SU-DHL-6 (cell line): Measurements from ENCODE around the gene EDAR.

Source experiments
- H2AFZ ChIP-seq: fragments of 200-600 bp; sonication (generic); 2 replicates; pipeline ENCODE4 v1.6.1; 2014; ENCODE audit warnings: low read depth, mild to moderate bottlenecking, moderate library complexity, mixed read lengths, antibody characterized with exemption, low read length; ENCODE audit not compliant: severe bottlenecking
- H3F3A ChIP-seq: fragments of 200-600 bp; shearing (Covaris generic); 2 replicates; pipeline ENCODE4 v1.6.0; 2016; ENCODE audit warnings: antibody characterized with exemption, mild to moderate bottlenecking; ENCODE audit not compliant: insufficient read depth
- H3K27ac ChIP-seq: fragments of 200-600 bp; sonication (generic); 2 replicates; pipeline ENCODE4 v1.5.1; 2016; ENCODE audit warnings: low read depth, mild to moderate bottlenecking, low read length, moderate library complexity, mixed read lengths
- H3K27me3 ChIP-seq: fragments of 200-600 bp; sonication (generic), shearing (Covaris generic); 2 replicates; pipeline ENCODE4 v1.6.0; 2014; ENCODE audit warnings: mild to moderate bottlenecking, low read length
- H3K36me3 ChIP-seq: fragments of 200-600 bp; sonication (generic); 2 replicates; pipeline ENCODE4 v1.6.1; 2014; ENCODE audit warnings: mild to moderate bottlenecking, low read length, mixed read lengths
- H3K4me2 ChIP-seq: fragments of 300-600, 200-600 bp; shearing (Covaris generic), sonication (generic); 2 replicates; pipeline ENCODE4 v1.6.0; 2014; ENCODE audit warnings: low read length, low read depth, mild to moderate bottlenecking; ENCODE audit not compliant: poor library complexity, severe bottlenecking
- H3K4me3 ChIP-seq: fragments of 200-600 bp; sonication (generic); 2 replicates; pipeline ENCODE4 v1.5.1; 2014; ENCODE audit warnings: antibody characterized with exemption, low read length, mild to moderate bottlenecking, mixed read lengths; ENCODE audit not compliant: insufficient read depth, poor library complexity, severe bottlenecking
- H3K79me2 ChIP-seq: fragments of 200-600 bp; sonication (generic); 2 replicates; pipeline ENCODE4 v1.6.1; 2014; ENCODE audit warnings: mild to moderate bottlenecking, low read length, moderate library complexity; ENCODE audit not compliant: insufficient read depth
- H3K9ac ChIP-seq: fragments of 200-600 bp; sonication (generic); 2 replicates; pipeline ENCODE4 v1.7.0; 2014; ENCODE audit warnings: mild to moderate bottlenecking, low read length
- H3K9me2 ChIP-seq: fragments of 200-600 bp; sonication (generic); replicated peaks from 2 replicates; pipeline ENCODE4 v1.6.1; 2014; ENCODE audit warnings: low read length; ENCODE audit not compliant: insufficient read depth
- H3K9me3 ChIP-seq: fragments of 200-600 bp; sonication (generic); 2 replicates; pipeline ENCODE4 v1.6.1; 2014; ENCODE audit warnings: low read length, mixed read lengths; ENCODE audit not compliant: insufficient read depth
- H4K20me1 ChIP-seq: fragments of 200-600 bp; sonication (generic); 2 replicates; pipeline ENCODE4 v1.6.1; 2014; ENCODE audit warnings: low read depth, mild to moderate bottlenecking, antibody characterized with exemption, low read length, moderate library complexity, mixed read lengths
- EZH2phosphoT487 ChIP-seq: fragments of 200-600 bp; sonication (generic), shearing (Covaris generic); conservative IDR thresholded peaks from 2 replicates; pipeline ENCODE4 v1.6.1; 2018; ENCODE audit warnings: mild to moderate bottlenecking, antibody characterized with exemption, low read length, moderate library complexity, mixed read lengths
- TF ChIP-seq, protein P1 (sequence below): fragments of 200-600 bp; sonication (generic); IDR thresholded peaks from one replicate; pipeline ENCODE4 v1.5.1; 2017; ENCODE audit warnings: antibody characterized with exemption, mild to moderate bottlenecking, low read length, moderate library complexity; ENCODE audit not compliant: insufficient read depth, poor library complexity, severe bottlenecking

EDAR gene

DNA sequence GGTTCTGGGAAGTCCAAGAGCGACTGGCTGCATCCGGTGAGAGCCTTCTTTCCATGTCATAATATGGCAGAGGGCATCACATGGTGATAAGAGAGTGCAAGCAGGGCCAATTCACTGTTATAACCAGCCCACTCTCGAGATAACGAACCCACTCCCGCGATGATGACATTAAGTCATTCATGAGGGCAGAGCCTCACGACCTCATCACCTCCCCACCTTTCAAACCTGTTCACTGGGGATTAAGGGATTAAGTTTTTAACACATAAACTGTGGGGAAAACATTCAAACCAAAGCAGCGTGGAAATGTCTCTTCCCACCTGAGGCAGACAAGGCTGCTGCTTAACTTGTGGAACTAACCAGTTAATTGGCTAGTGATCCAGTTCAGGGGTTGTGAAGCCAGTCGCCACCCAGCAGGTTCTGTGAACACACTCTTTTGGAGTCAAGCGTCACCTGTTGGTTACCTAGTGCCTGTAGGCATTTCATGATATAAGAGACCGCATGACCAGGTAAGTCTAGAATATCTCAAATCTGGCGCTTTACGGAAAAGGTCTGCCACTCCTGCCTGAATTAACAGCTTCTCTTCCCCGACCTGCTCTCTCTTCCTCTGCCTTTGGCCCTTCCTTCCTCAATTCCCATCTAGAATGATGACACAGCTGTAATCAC lies 54.3 kb downstream of the EDAR start:
- Histone ChIP-seq H3K9ac (no peak overlapping the region), H2AFZ (no peak overlapping the region), H3K9me3 (no peaks in the 10 kb centered on the region), H3K4me3 (no peak overlapping the region), H3K27ac (no peak overlapping the region), H3K27me3 (no peaks in the 10 kb centered on the region), H3K79me2 (no peaks in the 10 kb centered on the region), H3K9me2 (no peaks in the 10 kb centered on the region), H4K20me1 (no peaks in the 10 kb centered on the region), H3K36me3 (no peaks in the 10 kb centered on the region), H3F3A (no peaks in the 10 kb centered on the region), H3K4me2 (no peak overlapping the region)
- TF ChIP-seq, protein P1, sequence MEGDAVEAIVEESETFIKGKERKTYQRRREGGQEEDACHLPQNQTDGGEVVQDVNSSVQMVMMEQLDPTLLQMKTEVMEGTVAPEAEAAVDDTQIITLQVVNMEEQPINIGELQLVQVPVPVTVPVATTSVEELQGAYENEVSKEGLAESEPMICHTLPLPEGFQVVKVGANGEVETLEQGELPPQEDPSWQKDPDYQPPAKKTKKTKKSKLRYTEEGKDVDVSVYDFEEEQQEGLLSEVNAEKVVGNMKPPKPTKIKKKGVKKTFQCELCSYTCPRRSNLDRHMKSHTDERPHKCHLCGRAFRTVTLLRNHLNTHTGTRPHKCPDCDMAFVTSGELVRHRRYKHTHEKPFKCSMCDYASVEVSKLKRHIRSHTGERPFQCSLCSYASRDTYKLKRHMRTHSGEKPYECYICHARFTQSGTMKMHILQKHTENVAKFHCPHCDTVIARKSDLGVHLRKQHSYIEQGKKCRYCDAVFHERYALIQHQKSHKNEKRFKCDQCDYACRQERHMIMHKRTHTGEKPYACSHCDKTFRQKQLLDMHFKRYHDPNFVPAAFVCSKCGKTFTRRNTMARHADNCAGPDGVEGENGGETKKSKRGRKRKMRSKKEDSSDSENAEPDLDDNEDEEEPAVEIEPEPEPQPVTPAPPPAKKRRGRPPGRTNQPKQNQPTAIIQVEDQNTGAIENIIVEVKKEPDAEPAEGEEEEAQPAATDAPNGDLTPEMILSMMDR: no peak

DNA sequence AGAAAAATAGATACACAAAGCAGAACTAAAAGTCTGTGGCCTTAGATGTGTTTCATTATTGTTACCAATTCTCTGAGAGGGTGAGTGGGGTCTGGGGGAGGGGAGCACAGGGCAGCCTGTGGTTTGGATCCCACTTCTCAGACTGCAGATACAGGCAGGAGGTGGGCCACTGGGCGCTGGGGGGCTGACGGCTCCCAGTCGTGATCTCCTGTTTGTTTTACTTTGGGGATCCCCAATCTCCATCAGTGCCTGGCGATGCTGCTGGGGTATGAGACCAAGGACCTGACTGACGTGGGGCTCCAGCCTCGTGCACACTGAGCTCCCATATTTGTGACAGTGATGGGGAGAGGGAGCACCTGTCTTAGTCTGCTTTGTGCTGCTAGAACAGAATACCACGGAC lies 54.9 kb downstream of the EDAR start:
- H3K4me3 ChIP-seq: no peak overlapping the region
- no peak overlapping the region for H3K27ac ChIP-seq
- no peak overlapping the region for H3K4me2 ChIP-seq
- H3K9me3 ChIP-seq: no peaks in the 10 kb centered on the region
- no peaks in the 10 kb centered on the region for H3F3A ChIP-seq
- H2AFZ ChIP-seq: no peak overlapping the region
- H3K79me2 ChIP-seq: no peaks in the 10 kb centered on the region
- no peaks in the 10 kb centered on the region for H3K36me3 ChIP-seq
- no peaks in the 10 kb centered on the region for H4K20me1 ChIP-seq
- H3K9ac ChIP-seq: no peak overlapping the region
- H3K9me2 ChIP-seq: no peaks in the 10 kb centered on the region
- no peak for TF ChIP-seq EZH2phosphoT487
- TF ChIP-seq, protein P1: no peak
- H3K27me3 ChIP-seq: no peaks in the 10 kb centered on the region

DNA sequence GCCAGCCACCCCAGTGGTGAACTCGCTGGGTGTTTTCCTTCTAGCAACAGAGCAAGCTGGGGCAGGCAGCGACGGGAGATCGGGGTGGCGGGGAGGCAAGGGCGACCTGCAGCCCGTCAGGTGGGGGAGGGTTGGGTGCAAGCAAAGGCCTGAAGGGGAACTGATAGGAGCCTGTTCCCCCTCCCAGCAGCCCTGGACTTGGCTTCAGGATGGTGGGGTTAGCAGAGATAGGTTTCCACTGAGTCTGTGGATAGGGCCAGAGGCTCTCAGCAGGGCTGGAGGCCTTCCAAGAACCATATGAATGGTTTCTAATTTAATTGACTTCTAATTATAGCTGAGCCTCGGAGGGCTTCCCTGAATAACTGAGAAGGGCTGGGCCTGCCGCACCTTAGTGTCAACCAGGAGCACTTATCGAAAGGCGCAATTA lies 55.3 kb downstream of the EDAR start:
- no peaks in the 10 kb centered on the region for H4K20me1 ChIP-seq
- H3K36me3 ChIP-seq: no peaks in the 10 kb centered on the region
- no peaks in the 10 kb centered on the region for H3K27me3 ChIP-seq
- TF ChIP-seq, protein P1: no peak
- no peak for TF ChIP-seq EZH2phosphoT487
- no peak overlapping the region for H3K9ac ChIP-seq
- no peaks in the 10 kb centered on the region for H3K79me2 ChIP-seq
- no peak overlapping the region for H2AFZ ChIP-seq
- H3K9me3 ChIP-seq: no peaks in the 10 kb centered on the region
- no peak overlapping the region for H3K4me3 ChIP-seq
- H3K27ac ChIP-seq: no peak overlapping the region
- no peaks in the 10 kb centered on the region for H3K9me2 ChIP-seq
- H3K4me2 ChIP-seq: no peak overlapping the region
- H3F3A ChIP-seq: no peaks in the 10 kb centered on the region
